Measurements from ENCODE around the gene NOP58. TPM values are rescaled to one million over a fixed set of nuclear protein-coding genes. Genes with fewer than 3 reads are reported as not detected.

The NOP58 gene
- total RNA-seq, 1 experiment from 2014 or later = 136 TPM

DNA sequence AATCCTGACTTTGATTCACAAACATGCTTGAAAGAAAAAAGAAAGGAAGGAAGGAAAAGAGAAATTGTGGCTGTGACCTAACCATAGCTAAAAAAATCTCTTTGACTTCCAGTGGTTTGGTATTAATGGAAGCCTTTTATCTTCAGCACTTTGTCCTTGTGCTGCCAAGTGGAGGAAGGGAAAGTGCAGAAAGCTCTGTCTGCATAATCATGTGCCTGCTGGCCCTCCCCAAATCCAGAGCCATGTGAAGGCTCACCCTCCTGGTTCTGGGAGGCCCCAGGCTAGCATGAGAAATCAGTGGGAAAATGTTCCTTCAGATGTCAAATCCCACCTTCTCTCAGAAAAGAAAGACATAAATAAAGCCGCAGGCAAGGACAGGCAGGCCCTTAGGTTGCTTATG lies 62.3 kb downstream of the NOP58 start:
- H3K79me2 ChIP-seq (ENCODE audit: insufficient read depth, low read length) = no peaks in the 10 kb centered on the region
- H2AFZ ChIP-seq (ENCODE audit: low read depth, low read length, poor library complexity, severe bottlenecking) = no peak overlapping the region
- ATAC-seq (no peak), DNase-seq (ENCODE audit: low read depth, low spot score) (no peak)
- intact Hi-C loops (cut with micrococcal nuclease) = no loop called here
- H3K36me3 ChIP-seq (ENCODE audit: control insufficient read depth in 1 of 2, insufficient read depth in 2 of 2, low read length in 2 of 2) = no peaks in the 10 kb centered on the region
- no TSS peak for BruUV-seq (replicated peaks)
- no peaks in the 10 kb centered on the region for H3K9me3 ChIP-seq (ENCODE audit: control insufficient read depth in 1 of 2, insufficient read depth in 1 of 2, low read depth in 1 of 2, low read length in 2 of 2)
- no peak overlapping the region for H3K27ac ChIP-seq (ENCODE audit: low read depth, low read length)
- ChIA-PET RAD21 (ENCODE audit: low non-redundant PET in 1 of 2, low total read pairs in 2 of 2, uncharacterized antibody in 2 of 2, unreplicated experiment in 2 of 2) (no interaction called here), CTCF (no interaction called here), POLR2A (no interaction called here)
- H3K9ac ChIP-seq (ENCODE audit: low read length) = no peak overlapping the region
- no peak for TF ChIP-seq SIN3A (IDR thresholded peaks at IDR 0.05; ENCODE audit: low read depth)
- TF ChIP-seq, protein P1, sequence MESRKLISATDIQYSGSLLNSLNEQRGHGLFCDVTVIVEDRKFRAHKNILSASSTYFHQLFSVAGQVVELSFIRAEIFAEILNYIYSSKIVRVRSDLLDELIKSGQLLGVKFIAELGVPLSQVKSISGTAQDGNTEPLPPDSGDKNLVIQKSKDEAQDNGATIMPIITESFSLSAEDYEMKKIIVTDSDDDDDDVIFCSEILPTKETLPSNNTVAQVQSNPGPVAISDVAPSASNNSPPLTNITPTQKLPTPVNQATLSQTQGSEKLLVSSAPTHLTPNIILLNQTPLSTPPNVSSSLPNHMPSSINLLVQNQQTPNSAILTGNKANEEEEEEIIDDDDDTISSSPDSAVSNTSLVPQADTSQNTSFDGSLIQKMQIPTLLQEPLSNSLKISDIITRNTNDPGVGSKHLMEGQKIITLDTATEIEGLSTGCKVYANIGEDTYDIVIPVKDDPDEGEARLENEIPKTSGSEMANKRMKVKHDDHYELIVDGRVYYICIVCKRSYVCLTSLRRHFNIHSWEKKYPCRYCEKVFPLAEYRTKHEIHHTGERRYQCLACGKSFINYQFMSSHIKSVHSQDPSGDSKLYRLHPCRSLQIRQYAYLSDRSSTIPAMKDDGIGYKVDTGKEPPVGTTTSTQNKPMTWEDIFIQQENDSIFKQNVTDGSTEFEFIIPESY (IDR thresholded peaks at IDR 0.05; ENCODE audit: extremely low read depth, insufficient replicate concordance, low read length) = no peak
- no peak for TF ChIP-seq POLR2A (IDR thresholded peaks at IDR 0.05; ENCODE audit: borderline replicate concordance, extremely low read depth, insufficient read depth, insufficient read length)
- no peaks in the 10 kb centered on the region for H4K20me1 ChIP-seq (ENCODE audit: insufficient read depth)
- no peak overlapping the region for H3K4me3 ChIP-seq (replicated peaks in 1 of 2; ENCODE audit: low read depth in 1 of 2, low read length in 2 of 2)
- H3K27me3 ChIP-seq (ENCODE audit: insufficient read depth, low read length) = no peaks in the 10 kb centered on the region
- no peaks in the 10 kb centered on the region; the same call in 1 of the 2 replicates for H3K9me2 ChIP-seq (ENCODE audit: insufficient read depth)
- no peak overlapping the region for H3K4me2 ChIP-seq (ENCODE audit: low read length)
- H3K4me1 ChIP-seq (ENCODE audit: control insufficient read depth in 1 of 2, insufficient read depth in 2 of 2, low read length in 2 of 2) = no peaks in the 10 kb centered on the region

DNA sequence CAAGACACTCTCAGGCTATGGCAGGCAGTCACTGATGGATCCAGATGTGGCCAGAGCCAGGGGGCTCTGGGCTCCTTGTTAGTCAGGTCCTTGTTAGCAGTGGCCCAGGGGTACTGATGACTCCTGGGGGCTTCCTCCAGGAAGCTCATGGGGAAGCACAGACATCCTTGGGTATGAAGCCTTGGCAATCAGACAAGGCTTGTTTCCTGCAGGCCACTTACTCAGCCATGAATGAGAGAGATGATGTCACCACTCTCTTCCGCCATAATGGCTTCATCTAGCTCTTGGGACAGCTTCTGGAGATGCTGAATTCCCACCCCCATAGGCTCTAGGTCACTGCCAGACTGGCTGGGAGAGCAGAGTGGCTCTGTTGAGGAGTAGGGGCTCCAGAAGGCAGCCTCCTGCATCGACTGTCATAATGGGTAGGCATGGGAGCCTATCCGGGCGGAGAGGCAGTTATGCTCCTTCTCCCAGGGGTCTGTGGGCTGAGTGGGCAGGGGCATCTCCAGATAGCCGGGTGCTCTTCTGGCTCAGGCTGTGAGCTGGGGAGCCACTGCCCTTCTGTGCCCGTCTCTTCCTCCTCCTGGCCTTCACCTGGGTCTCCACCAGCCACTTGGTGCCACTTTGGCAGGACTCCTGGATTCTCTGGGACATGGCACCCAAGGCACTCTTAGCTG lies 70.4 kb downstream of the NOP58 start:
- H3K27me3 ChIP-seq (ENCODE audit: insufficient read depth, low read length) = no peaks in the 10 kb centered on the region
- ATAC-seq (no peak), DNase-seq (ENCODE audit: low read depth, low spot score) (no peak)
- no peak overlapping the region for H3K9ac ChIP-seq (ENCODE audit: low read length)
- H3K36me3 ChIP-seq (ENCODE audit: control insufficient read depth in 1 of 2, insufficient read depth in 2 of 2, low read length in 2 of 2) = no peaks in the 10 kb centered on the region
- no peaks in the 10 kb centered on the region for H3K9me3 ChIP-seq (ENCODE audit: control insufficient read depth in 1 of 2, insufficient read depth in 1 of 2, low read depth in 1 of 2, low read length in 2 of 2)
- intact Hi-C loops (cut with micrococcal nuclease) = no loop called here
- H3K4me2 ChIP-seq (ENCODE audit: low read length) = no peak overlapping the region
- H2AFZ ChIP-seq (ENCODE audit: low read depth, low read length, poor library complexity, severe bottlenecking) = no peak overlapping the region
- no peak overlapping the region for H3K4me3 ChIP-seq (replicated peaks in 1 of 2; ENCODE audit: low read depth in 1 of 2, low read length in 2 of 2)
- POLR2A ChIA-PET = no interaction called here
- BruUV-seq (replicated peaks) = no TSS peak
- H3K79me2 ChIP-seq (ENCODE audit: insufficient read depth, low read length) = no peaks in the 10 kb centered on the region
- H3K9me2 ChIP-seq (ENCODE audit: insufficient read depth) = no peaks in the 10 kb centered on the region
- RAD21 ChIA-PET (ENCODE audit: low non-redundant PET in 1 of 2, low total read pairs in 2 of 2, uncharacterized antibody in 2 of 2, unreplicated experiment in 2 of 2) = no interaction called here
- no peak overlapping the region for H3K27ac ChIP-seq (ENCODE audit: low read depth, low read length)
- H3K4me1 ChIP-seq (ENCODE audit: control insufficient read depth in 1 of 2, insufficient read depth in 2 of 2, low read length in 2 of 2) = no peaks in the 10 kb centered on the region
- H4K20me1 ChIP-seq (ENCODE audit: insufficient read depth) = no peaks in the 10 kb centered on the region
- CTCF ChIA-PET = no interaction called here
- TF ChIP-seq SRF (IDR thresholded peaks at IDR 0.05; ENCODE audit: low read depth) = no peak

All from HCT116 (cell line).